AG20443 (cell line): ENCODE results near the gene OR8K5.
"Not testable (repeated sequence)": the region's sequence is repeated elsewhere in the genome, so short reads cannot be mapped to it uniquely, and the experiment has no call there.

Source experiments
- DNase-seq: peaks from one replicate; pipeline ENCODE4 v3.0.0; 2012; ENCODE audit warnings: low spot score, mixed read lengths

Gene OR8K5

GRCh38 chr11:56160217-56160616, at the start of gene OR8K5:
Gene OR8K5 (minus strand): TSS chr11:56160317. CDS start chr11:56160317, 0 bp downstream.
- no peak for DNase-seq

- DNase-seq: no peak
Measured at GRCh38 chr11:56207790-56208189, 47.7 kb upstream of the OR8K5 start.

- DNase-seq: no peak
Measured at GRCh38 chr11:56197367-56197766, 37.2 kb upstream of the OR8K5 start.

DNA sequence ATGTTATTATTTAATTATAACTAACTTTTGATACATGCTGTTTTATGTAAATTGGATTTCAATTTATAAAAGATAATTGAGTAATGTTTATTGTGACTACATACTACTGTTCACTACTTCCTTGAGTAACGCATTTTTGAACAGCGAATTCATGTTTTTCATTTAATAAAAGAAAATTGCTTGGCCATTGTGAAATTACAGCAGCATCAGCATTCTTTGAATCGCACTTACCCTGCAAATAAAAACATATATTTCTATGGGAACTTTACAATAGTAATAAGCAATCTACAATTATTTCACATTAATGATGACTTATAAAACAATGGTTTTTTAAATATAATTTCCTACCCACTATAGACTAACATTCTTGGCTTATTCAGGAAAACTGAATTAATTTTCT, 36.6 kb upstream of the OR8K5 start:
- no peak for DNase-seq

DNA sequence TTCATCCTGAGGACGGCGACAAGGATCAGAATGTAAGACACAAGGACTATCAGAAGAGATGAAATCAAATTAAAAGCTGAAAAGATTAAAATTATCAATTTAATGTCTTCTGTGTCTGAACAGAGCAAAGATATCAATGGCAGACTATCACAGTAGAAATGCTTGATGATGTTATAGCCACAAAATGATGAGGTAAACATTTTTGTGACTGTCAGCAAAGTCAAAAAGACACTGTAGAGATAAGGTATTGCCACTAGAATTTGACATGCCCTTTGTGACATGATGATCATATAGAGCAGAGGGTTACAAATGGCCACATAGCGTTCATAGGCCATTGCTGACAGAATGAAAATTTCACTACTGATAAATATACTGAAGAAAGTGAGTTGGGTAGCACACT, 28.5 kb upstream of the OR8K5 start:
- no peak for DNase-seq

GRCh38 chr11:56183459-56183858, 23.3 kb upstream of the OR8K5 start:
- DNase-seq: no peak

GRCh38 chr11:56176318-56176717, 16.2 kb upstream of the OR8K5 start, which contains the start of gene OR5J2:
Gene OR5J2 (plus strand): TSS chr11:56176618. CDS start chr11:56176618, 0 bp downstream.
- DNase-seq: no peak

GRCh38 chr11:56172256-56172830, 12.2 kb upstream of the OR8K5 start:
- no peak for DNase-seq

- DNase-seq: no peak
Measured at GRCh38 chr11:56163804-56164203, 3.7 kb upstream of the OR8K5 start.

GRCh38 chr11:56152333-56152732, 7.8 kb downstream of the OR8K5 start:
- no peak for DNase-seq

GRCh38 chr11:56151376-56151775, 8.7 kb downstream of the OR8K5 start:
- no peak for DNase-seq

GRCh38 chr11:56143681-56144080, 16.4 kb downstream of the OR8K5 start:
- not testable (repeated sequence) for DNase-seq

GRCh38 chr11:56140151-56140661, 19.9 kb downstream of the OR8K5 start, which contains the start of gene OR8J3:
Gene OR8J3 (minus strand): TSS chr11:56140201. CDS start chr11:56137718, 2,483 bp downstream.
- DNase-seq: no peak

- DNase-seq: no peak
Measured at GRCh38 chr11:56122073-56122472, 38.0 kb downstream of the OR8K5 start, which contains the start of gene OR8H3. Gene OR8H3 (plus strand): TSS chr11:56122373. CDS start chr11:56122373, 0 bp downstream.
